ENCODE data around the gene LRRTM3.

LRRTM3 gene

DNA sequence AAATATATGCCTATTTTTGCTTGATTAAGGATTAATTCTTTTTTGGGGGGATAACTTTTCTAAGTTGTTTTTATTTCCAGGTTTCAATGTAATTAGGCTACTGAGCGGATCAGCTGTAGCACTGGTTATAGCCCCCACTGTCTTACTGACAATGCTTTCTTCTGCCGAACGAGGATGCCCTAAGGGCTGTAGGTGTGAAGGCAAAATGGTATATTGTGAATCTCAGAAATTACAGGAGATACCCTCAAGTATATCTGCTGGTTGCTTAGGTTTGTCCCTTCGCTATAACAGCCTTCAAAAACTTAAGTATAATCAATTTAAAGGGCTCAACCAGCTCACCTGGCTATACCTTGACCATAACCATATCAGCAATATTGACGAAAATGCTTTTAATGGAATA, 1.0 kb downstream of the LRRTM3 start:
- no peaks in the 10 kb centered on the region for H3K4me1 Mint-ChIP-seq
- ATAC-seq: no peak
- no peaks in the 10 kb centered on the region for H3K9me3 Mint-ChIP-seq
- no peaks in the 10 kb centered on the region for H3K36me3 Mint-ChIP-seq (ENCODE audit: low read depth)
- H3K27ac Mint-ChIP-seq: no peak overlapping the region
- peaks cover 45% of the 10 kb centered on the region for H3K27me3 Mint-ChIP-seq
- no peak overlapping the region for H3K4me3 Mint-ChIP-seq
- no peak for DNase-seq

DNA sequence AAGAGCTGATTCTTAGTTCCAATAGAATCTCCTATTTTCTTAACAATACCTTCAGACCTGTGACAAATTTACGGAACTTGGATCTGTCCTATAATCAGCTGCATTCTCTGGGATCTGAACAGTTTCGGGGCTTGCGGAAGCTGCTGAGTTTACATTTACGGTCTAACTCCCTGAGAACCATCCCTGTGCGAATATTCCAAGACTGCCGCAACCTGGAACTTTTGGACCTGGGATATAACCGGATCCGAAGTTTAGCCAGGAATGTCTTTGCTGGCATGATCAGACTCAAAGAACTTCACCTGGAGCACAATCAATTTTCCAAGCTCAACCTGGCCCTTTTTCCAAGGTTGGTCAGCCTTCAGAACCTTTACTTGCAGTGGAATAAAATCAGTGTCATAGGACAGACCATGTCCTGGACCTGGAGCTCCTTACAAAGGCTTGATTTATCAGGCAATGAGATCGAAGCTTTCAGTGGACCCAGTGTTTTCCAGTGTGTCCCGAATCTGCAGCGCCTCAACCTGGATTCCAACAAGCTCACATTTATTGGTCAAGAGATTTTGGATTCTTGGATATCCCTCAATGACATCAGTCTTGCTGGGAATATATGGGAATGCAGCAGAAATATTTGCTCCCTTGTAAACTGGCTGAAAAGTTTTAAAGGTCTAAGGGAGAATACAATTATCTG, 1.6 kb downstream of the LRRTM3 start:
- H3K27me3 Mint-ChIP-seq: peaks cover 49% of the 10 kb centered on the region
- H3K4me3 Mint-ChIP-seq: no peak overlapping the region
- ATAC-seq (no peak), DNase-seq (no peak)
- no peaks in the 10 kb centered on the region for H3K4me1 Mint-ChIP-seq
- no peak overlapping the region for H3K27ac Mint-ChIP-seq
- H3K9me3 Mint-ChIP-seq: no peaks in the 10 kb centered on the region
- H3K36me3 Mint-ChIP-seq (ENCODE audit: low read depth): no peaks in the 10 kb centered on the region

- Mint-ChIP-seq H3K27ac (no peak overlapping the region), H3K4me1 (no peaks in the 10 kb centered on the region), H3K4me3 (no peak overlapping the region), H3K36me3 (ENCODE audit: low read depth) (no peaks in the 10 kb centered on the region), H3K27me3 (peaks cover 46% of the 10 kb centered on the region), H3K9me3 (no peaks in the 10 kb centered on the region)
- DNase-seq (no peak), ATAC-seq (no peak)
Observed at GRCh38 chr10:66927971-66928770, 2.3 kb downstream of the LRRTM3 start.

GRCh38 chr10:66928776-66929175, 2.9 kb downstream of the LRRTM3 start:
- Mint-ChIP-seq H3K36me3 (ENCODE audit: low read depth) (no peaks in the 10 kb centered on the region), H3K9me3 (no peaks in the 10 kb centered on the region), H3K27ac (no peak overlapping the region), H3K4me1 (no peaks in the 10 kb centered on the region), H3K4me3 (no peak overlapping the region), H3K27me3 (peaks cover 46% of the 10 kb centered on the region)
- DNase-seq: no peak
- no peak for ATAC-seq

- DNase-seq (no peak), ATAC-seq (no peak)
- Mint-ChIP-seq H3K27me3 (peaks cover 44% of the 10 kb centered on the region), H3K4me3 (no peak overlapping the region), H3K9me3 (no peaks in the 10 kb centered on the region), H3K4me1 (no peaks in the 10 kb centered on the region), H3K27ac (no peak overlapping the region), H3K36me3 (ENCODE audit: low read depth) (no peaks in the 10 kb centered on the region)
Observed at GRCh38 chr10:66929375-66929774, 3.5 kb downstream of the LRRTM3 start.

- Mint-ChIP-seq H3K4me3 (no peak overlapping the region), H3K27me3 (peaks cover 36% of the 10 kb centered on the region), H3K4me1 (no peaks in the 10 kb centered on the region), H3K36me3 (ENCODE audit: low read depth) (no peaks in the 10 kb centered on the region), H3K9me3 (no peaks in the 10 kb centered on the region), H3K27ac (no peak overlapping the region)
- ATAC-seq (no peak), DNase-seq (no peak)
Observed at GRCh38 chr10:66931340-66931948, 5.6 kb downstream of the LRRTM3 start.

DNA sequence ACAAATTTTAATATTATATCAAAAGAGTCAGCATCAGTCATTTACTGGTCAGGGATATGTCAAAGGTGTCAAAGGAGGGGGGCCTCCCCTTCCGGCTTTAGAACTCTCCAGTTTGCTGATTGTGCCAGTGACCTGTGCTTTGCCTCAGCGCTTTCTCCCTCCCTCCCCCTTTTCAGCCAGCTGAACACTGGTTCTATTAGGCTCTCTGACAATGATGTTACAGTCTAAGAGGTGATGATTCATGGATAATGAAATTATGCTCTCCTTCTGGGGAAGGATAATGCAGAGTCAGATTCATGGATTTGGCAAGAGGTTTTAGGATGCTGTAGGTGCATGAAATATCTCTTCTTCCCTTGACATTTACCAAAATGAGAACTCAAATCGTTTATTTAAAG, 6.1 kb downstream of the LRRTM3 start:
- Mint-ChIP-seq H3K4me3 (no peak overlapping the region), H3K27me3 (peaks cover 34% of the 10 kb centered on the region), H3K36me3 (ENCODE audit: low read depth) (no peaks in the 10 kb centered on the region), H3K4me1 (no peaks in the 10 kb centered on the region), H3K27ac (no peak overlapping the region), H3K9me3 (no peaks in the 10 kb centered on the region)
- DNase-seq (no peak), ATAC-seq (no peak)

- DNase-seq: no peak
- ATAC-seq: no peak
- Mint-ChIP-seq H3K4me3 (no peak overlapping the region), H3K4me1 (no peaks in the 10 kb centered on the region), H3K27me3 (peaks cover 10% of the 10 kb centered on the region), H3K36me3 (ENCODE audit: low read depth) (no peaks in the 10 kb centered on the region), H3K9me3 (no peaks in the 10 kb centered on the region), H3K27ac (no peak overlapping the region)
Observed at GRCh38 chr10:66934711-66935110, 8.9 kb downstream of the LRRTM3 start.

GRCh38 chr10:66940965-66941364, 15.1 kb downstream of the LRRTM3 start:
- no peak for DNase-seq
- Mint-ChIP-seq H3K4me3 (no peak overlapping the region), H3K9me3 (no peaks in the 10 kb centered on the region), H3K27ac (no peak overlapping the region), H3K4me1 (no peaks in the 10 kb centered on the region), H3K27me3 (no peaks in the 10 kb centered on the region), H3K36me3 (ENCODE audit: low read depth) (no peaks in the 10 kb centered on the region)
- no peak for ATAC-seq

DNA sequence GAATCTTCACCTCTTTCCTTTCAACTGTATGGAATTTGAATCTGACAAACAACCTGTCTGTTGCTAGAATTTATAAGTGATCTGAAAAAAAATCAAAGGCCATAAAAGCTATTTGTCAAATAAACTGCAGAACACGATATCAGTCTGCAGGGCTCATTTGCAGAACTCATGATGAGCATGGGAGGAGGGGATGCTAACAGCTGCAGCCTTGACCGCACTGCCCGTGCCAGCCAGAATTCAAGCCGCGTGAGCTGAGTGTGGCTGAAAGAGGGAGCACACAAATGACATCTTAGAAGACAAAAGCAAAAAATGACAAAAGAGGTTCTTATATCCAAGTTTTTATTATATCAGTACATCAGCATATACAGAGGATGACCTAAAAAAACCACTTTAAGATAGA, 15.7 kb downstream of the LRRTM3 start:
- no peak overlapping the region for H3K27ac Mint-ChIP-seq
- no peaks in the 10 kb centered on the region for H3K9me3 Mint-ChIP-seq
- no peak for ATAC-seq
- no peak for DNase-seq
- no peaks in the 10 kb centered on the region for H3K27me3 Mint-ChIP-seq
- H3K4me1 Mint-ChIP-seq: no peaks in the 10 kb centered on the region
- H3K36me3 Mint-ChIP-seq (ENCODE audit: low read depth): no peaks in the 10 kb centered on the region
- H3K4me3 Mint-ChIP-seq: no peak overlapping the region

DNA sequence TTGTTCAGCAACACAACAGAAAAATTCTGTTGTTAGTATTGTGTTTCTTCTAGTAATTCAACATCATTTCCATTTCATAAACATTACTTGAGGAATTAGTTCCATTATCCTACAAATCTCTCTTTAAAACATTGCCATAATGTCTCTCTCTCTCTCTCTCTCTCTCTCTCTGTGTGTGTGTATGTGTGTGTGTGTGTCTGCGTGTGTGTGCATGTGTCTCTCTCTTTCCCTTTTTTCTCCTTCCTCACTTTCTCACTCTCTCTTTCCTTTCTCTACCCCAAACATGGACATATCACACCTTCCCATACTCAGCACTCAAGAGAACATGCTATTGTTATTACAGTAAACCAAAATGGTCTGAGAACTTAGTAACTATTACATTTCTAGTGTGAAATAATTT, 16.6 kb downstream of the LRRTM3 start:
- Mint-ChIP-seq H3K9me3 (no peaks in the 10 kb centered on the region), H3K27ac (no peak overlapping the region), H3K4me1 (no peaks in the 10 kb centered on the region), H3K4me3 (no peak overlapping the region), H3K27me3 (no peaks in the 10 kb centered on the region), H3K36me3 (ENCODE audit: low read depth) (no peaks in the 10 kb centered on the region)
- ATAC-seq (no peak), DNase-seq (no peak)

DNA sequence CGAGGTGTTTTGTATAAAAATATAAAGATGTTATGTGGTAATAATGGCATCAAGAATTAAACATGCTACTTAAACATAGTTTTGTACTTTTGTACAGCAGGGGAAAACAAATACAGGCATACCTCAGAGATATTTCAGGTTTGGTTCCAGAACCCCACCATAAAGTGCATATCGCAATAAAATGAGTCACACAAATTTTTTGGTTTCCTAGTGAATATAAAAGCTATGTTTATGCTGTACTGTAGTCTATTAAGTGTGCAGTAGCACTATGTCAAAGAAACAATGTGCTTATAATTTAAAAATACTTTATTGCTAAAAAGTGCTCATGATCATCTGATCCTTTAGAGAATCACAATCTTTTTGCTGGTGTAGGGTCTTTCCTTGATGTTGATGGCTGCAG, 17.8 kb downstream of the LRRTM3 start:
- Mint-ChIP-seq H3K27ac (no peak overlapping the region), H3K9me3 (no peaks in the 10 kb centered on the region), H3K4me1 (no peaks in the 10 kb centered on the region), H3K36me3 (ENCODE audit: low read depth) (no peaks in the 10 kb centered on the region), H3K27me3 (no peaks in the 10 kb centered on the region), H3K4me3 (no peak overlapping the region)
- DNase-seq (no peak), ATAC-seq (no peak)

DNA sequence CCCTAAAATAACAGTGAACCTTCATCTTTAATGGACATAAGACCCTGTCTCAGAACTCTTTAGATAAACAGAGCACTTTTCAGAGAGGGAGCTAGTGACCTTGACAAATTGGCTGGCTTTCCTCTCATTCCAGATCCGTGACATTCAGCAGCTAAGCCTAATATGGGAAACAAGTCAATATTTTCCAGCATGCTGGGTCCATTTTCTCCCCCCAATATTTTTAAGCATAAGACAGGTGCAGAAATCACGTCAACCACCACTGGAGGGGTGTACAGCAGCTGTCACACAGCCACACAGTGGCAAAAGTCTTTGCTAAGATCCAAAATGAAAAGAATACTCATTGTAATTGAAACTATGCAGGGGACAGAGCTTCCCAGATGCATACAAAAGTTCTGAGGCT, 26.1 kb downstream of the LRRTM3 start:
- Mint-ChIP-seq H3K36me3 (ENCODE audit: low read depth) (no peaks in the 10 kb centered on the region), H3K27ac (no peak overlapping the region), H3K27me3 (no peaks in the 10 kb centered on the region), H3K9me3 (no peaks in the 10 kb centered on the region), H3K4me3 (no peak overlapping the region), H3K4me1 (no peaks in the 10 kb centered on the region)
- ATAC-seq: no peak
- no peak for DNase-seq

DNA sequence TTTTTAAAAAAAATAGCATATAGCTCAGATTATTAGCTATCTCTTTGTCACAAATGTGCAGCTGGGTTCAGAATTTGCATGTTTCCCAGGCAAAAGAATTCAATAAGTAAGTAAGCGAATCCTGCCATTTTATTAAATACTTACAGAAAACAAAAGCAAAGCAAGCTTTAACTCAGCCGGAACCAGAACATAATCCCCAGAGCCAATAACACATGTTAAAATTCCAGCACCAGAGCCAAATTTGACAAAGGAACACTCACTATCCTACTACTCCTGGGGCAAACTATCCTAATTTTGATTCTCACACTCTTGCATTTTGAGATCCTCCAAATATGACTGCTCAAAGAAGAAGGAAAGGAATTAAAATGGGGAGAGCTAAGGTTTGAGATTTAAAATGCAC, 32.6 kb downstream of the LRRTM3 start:
- Mint-ChIP-seq H3K9me3 (peaks cover 4% of the 10 kb centered on the region), H3K36me3 (ENCODE audit: low read depth) (no peaks in the 10 kb centered on the region), H3K4me1 (no peaks in the 10 kb centered on the region), H3K27me3 (no peaks in the 10 kb centered on the region), H3K27ac (no peak overlapping the region), H3K4me3 (no peak overlapping the region)
- ATAC-seq (no peak), DNase-seq (no peak)

DNA sequence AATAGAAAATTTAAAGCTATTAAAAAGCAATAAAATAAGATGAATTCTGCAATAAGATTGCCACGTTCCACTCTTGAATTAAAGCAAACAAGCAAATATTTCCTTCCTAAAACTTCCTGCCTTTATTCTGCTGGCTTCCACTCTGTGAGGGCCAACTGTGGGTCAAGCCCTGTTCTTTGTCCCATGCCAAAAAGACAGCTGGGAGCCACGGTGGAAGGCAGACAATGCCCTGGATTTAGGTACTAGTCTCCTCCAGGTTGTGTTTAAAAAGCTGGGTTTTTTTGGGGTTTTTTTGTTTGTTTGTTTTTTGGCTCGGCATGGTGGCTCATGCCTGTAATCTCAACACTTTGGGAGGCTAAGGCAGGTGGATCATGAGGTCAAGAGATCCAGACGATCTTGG, 39.1 kb downstream of the LRRTM3 start:
- no peak overlapping the region for H3K4me3 Mint-ChIP-seq
- no peaks in the 10 kb centered on the region for H3K27me3 Mint-ChIP-seq
- no peaks in the 10 kb centered on the region for H3K36me3 Mint-ChIP-seq (ENCODE audit: low read depth)
- H3K9me3 Mint-ChIP-seq: peaks cover 5% of the 10 kb centered on the region
- DNase-seq (no peak), ATAC-seq (no peak)
- H3K27ac Mint-ChIP-seq: no peak overlapping the region
- no peaks in the 10 kb centered on the region for H3K4me1 Mint-ChIP-seq

Measured in activated naive CD8-positive, alpha-beta T cell treated with anti-CD3 and anti-CD28 coated beads, Interleukin-2, amount 50 U/mL, for 24 hours (primary cell).